NCI-H1417 (cell line): ENCODE data around the gene FAM20B.

ENCODE experiments used
- DNase-seq, 3 experiments: peaks; one replicate each; lab custom pipeline; 2025; lab: John Stamatoyannopoulos, UW

The FAM20B gene

GRCh38 chr1:179092896-179093461 is 67.3 kb downstream of the FAM20B start:
- no peak for DNase-seq

DNA sequence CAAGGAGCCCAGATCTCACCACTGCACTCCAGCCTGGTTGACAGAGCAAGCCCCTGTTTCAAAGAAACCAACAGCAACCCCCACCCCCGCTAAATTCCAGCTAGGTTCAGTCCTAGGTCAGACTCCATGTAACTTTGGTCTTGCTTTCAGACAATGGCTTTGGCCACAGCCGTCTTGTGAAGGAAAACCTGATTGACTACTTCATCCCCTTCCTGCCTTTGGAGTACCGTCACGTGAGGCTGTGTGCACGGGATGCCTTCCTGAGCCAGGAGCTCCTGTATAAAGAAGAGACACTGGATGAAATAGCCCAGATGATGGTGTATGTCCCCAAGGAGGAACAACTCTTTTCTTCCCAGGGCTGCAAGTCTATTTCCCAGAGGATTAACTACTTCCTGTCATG is 69.1 kb downstream of the FAM20B start:
- DNase-seq = no peak

- no peak for DNase-seq
These were observed 69.7 kb downstream of the FAM20B start for GRCh38 chr1:179095377-179095776.

DNA sequence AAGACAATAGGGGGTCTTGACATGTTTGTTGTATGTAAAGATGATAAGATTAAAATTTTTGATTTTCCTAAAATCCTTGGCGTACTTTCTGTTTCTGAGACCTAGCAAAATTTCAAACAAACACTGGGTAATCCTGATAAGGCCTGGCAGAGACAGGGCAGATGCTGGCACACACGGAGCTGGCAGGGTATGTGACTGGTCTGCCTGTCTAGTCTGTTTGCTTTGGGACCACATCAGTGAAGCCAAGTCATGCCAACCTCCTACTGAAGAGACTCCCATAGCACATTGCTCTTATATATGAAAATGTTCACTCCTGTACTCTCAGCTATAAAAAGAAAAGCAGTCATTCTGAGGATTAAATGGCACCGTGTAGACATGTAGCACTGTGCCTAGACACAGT is 70.2 kb downstream of the FAM20B start:
- DNase-seq = no peak

GRCh38 chr1:179099891-179100290 is 74.2 kb downstream of the FAM20B start:
- DNase-seq = no peak

DNA sequence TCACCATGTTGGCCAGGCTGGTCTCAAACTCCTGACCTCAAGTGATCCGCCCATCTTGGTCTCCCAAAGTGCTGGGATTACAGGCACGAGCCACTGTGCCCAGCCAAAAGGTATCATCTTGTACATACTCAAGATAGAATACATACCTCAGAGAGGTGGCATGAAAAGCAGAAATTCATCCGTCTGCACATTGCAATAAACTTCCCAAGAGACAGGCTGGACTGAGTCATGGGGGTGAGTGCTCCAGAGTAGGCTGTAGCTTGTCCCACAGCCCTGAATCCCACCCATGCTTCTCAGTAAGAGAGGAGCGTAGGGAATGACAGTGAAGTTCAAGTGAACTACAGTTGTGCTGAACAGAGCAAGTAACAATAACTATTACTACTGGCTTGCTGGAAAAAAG is 75.9 kb downstream of the FAM20B start:
- no peak for DNase-seq

- DNase-seq = no peak
These were observed 78.3 kb downstream of the FAM20B start for GRCh38 chr1:179103999-179104398.

GRCh38 chr1:179104611-179105250 is 79.0 kb downstream of the FAM20B start:
- DNase-seq = no peak

- peak in 1 of 3 experiments; percentile 31 for DNase-seq
These were observed 79.7 kb downstream of the FAM20B start for GRCh38 chr1:179105393-179105792.

DNA sequence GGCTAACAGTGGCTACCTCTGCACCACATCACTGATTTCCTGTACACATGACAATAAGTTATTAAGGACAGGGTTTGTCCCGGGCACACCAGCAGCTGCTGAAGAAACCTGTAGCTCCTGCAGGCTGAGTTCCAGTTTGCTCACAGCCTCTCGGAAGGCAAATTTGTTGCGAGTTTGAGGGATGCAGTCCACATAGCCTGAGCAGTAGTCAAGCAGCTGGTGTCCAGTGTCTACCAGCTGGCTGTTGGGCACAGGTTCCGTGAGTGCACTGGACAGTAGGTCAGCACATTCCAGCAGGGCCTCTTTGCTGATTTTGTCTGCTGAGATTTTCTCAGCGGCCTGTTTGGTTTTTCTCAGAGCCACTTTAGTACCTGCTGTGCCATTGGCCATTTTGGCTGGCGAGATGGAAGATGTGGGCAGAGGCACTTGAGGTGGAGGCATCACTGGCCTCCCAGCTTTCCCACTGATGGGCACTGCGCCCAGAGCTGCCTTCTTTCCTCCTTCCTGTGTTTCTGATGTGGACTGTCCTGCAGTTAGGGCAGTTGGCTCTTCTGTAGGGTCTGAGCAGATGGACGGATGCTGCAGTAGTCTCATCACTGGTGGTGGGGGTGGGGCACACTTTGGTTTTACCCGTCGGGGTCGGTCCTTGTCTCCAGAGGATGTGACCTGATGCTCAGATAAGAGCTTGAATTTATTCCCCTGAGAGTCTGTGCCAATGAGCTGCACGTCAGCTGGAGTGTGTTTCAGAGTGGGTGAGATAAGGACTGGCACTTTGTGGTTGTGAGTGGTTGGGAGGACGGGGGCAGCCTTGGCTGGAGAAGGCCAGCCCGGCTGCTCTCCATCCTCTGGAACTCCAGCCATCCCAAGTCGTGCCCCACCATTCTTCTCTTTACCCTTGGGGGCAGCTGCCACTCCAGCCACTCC is 82.3 kb downstream of the FAM20B start:
- peak in 1 of 3 experiments; percentile 41 for DNase-seq

DNA sequence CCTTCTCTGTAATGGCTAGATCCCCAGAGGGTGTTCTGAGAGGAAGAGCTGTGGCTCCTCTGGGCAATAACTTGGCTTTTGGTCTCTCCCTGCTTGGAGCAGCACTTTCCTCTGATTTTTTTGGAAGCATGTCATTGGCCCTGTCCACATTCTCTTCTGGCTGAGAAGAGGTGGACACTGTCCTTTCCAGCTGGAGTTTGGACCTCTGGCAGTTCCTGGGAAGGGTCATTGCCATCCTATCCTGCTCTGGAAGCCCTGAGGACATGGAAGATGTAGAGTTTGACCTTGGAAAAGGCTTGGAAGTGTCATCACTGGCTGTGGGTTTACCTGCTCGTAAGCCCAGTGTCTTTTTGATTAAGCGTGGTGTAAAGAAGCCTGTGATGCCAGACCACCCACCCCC is 83.0 kb downstream of the FAM20B start:
- no peak for DNase-seq

- DNase-seq = no peak
These were observed 89.5 kb downstream of the FAM20B start for GRCh38 chr1:179115181-179115580.

GRCh38 chr1:179119513-179119912 is 93.8 kb downstream of the FAM20B start:
- no peak for DNase-seq

- DNase-seq = no peak
These were observed 95.0 kb downstream of the FAM20B start for GRCh38 chr1:179120736-179121135.

GRCh38 chr1:179121159-179121938 is 95.7 kb downstream of the FAM20B start:
- no peak for DNase-seq

DNA sequence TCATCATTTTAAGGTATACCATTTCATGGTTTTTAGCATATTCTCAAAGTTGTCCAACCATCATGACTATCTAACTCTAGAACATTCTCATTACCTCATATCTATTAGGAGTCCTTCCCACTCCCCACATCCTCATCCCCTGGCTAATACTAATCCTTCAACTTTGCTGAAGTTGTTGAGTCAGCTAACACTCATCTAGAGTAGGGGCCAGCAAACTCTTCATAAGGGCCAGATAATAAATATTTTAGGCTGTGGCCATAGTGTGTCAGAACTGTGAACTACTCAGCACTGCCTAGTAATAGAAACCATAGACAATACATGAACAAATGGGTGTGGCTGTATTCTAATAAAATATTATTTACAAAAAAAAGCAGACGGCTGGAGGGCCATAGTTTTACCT is 99.2 kb downstream of the FAM20B start:
- DNase-seq = no peak
